Tibial nerve (tissue), 4 donors: Measurements from ENCODE around the gene PEX14. TPM values are rescaled to one million over a fixed set of nuclear protein-coding genes. Genes with fewer than 3 reads are reported as not detected.

ENCODE experiments used
- DNase-seq, 2 donors: peaks; one replicate each; pipeline ENCODE4 v3.0.0-alpha.2; 2019; ENCODE audit warnings: low spot score in 2 of 2
- H3K27ac ChIP-seq, 4 donors: fragments of 200-600 bp; sonication (generic) in 3 of 4; one replicate each; pipeline ENCODE4 v1.5.1; 2017 to 2019; ENCODE audit warnings: mild to moderate bottlenecking in 1 of 4
- H3K27me3 ChIP-seq, 2 donors: fragments of 200-600 bp; sonication (generic) in 1 of 2; one replicate each; pipeline versions ENCODE4 v1.5.1 to v1.6.0; 2017 to 2019
- H3K36me3 ChIP-seq, 3 donors: fragments of 200-600 bp; sonication (generic); one replicate each; pipeline ENCODE4 v1.5.1; 2018 to 2019
- H3K4me1 ChIP-seq, 4 donors: fragments of 200-600 bp; sonication (generic) in 3 of 4; one replicate each; pipeline ENCODE4 v1.5.1; 2017 to 2019
- H3K4me3 ChIP-seq, 4 donors: fragments of 200-600 bp; sonication (generic) in 3 of 4; one replicate each; pipeline ENCODE4 v1.5.1; 2017 to 2019; ENCODE audit warnings: mild to moderate bottlenecking in 1 of 4, moderate library complexity in 1 of 4
- H3K9me3 ChIP-seq, 4 donors: fragments of 200-600 bp; sonication (generic) in 3 of 4; one replicate each; pipeline ENCODE4 v1.5.1; 2017 to 2019
- CTCF ChIP-seq, 5 experiments: fragments of 200-600 bp in 3 of 5; fragments of 450-650 bp in 2 of 5; sonication (generic) in 3 of 5; IDR thresholded peaks; one replicate each; pipeline ENCODE4 v1.5.1; 2016 to 2019; ENCODE audit warnings: antibody characterized with exemption in 5 of 5, mild to moderate bottlenecking in 3 of 5, moderate library complexity in 2 of 5
- EP300 ChIP-seq, 2 donors: sonication (generic); formaldehyde crosslinking; IDR thresholded peaks; one replicate each; pipeline ENCODE4 v1.6.1; 2017; ENCODE audit warnings: antibody characterized with exemption in 2 of 2, mild to moderate bottlenecking in 1 of 2
- POLR2A ChIP-seq, 2 donors: fragments of 450-650 bp; IDR thresholded peaks; one replicate each; pipeline ENCODE4 v1.6.1; 2017; ENCODE audit warnings: antibody characterized with exemption in 2 of 2, mild to moderate bottlenecking in 2 of 2, moderate library complexity in 2 of 2
- WGBS, 2 donors: methylation state at CpG; one replicate each; pipeline ENCODE4 v1.1.5; 2018; 5-methylcytosine and 5-hydroxymethylcytosine counted together
- total RNA-seq, 4 donors: library from RNA; depleted of rRNA; stranded (reverse); fragments of >200 nt; gene quantifications; one replicate each; pipeline ENCODE4 v1.1.0, GENCODE V29; 2016

Gene PEX14
- total RNA-seq, 4 donors from 2014 or later = 14.4 to 21.8 (median 18.2) TPM

DNA sequence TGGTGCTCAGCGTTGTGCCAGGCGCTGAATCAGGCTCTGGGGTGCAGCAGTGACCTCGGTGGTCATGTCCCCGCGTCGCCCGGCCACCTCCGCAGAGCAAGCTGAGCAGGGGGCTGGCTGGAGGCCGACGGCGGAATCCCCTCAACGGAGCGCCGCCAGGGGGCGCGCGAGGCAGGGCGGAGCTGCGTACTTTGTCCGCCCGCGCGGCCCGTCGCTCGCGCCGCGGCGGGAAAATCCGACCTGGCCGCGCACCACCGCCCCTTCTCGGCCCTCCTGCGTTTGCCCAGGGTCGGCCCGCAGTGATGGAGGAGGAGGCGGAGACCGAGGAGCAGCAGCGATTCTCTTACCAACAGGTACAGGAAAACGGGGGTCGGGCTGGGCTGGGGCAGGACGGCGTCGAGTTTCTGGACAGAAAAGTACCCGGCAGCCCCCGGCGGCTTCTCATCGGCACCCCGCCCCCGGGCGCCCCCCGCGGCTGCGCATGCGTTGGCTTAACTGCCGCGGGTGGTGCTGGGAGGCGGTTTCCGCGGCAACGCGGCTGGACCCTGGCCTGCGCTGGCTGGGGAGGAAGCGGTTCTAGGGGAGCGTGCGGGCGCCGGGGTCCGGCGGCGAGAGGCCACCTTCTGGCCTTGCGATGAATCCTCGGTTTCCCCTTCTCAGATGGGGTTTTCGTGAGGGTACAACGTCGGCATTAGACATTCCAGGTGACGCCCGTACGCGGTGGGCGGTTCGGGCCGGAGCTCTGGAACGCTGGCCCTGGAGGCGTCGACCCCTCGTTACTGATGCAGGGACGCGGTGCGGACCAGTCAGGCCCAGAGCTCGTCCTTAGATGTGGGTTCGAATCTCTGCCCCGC lies 44.3 kb upstream of the PEX14 start, which contains the start of gene CENPS:
Gene CENPS (plus strand): TSS at position 218 of the 854 bp plus-strand sequence. CDS start 85 bp downstream, at position 303.
- H3K36me3 ChIP-seq = peaks cover 0 to 6% (median 0%) of the 10 kb centered on the region in 3 donors
- no peaks in the 10 kb centered on the region for H3K9me3 ChIP-seq
- H3K27me3 ChIP-seq = no peaks in the 10 kb centered on the region
- DNase-seq = peak; percentile 74 to 76
- peak within 1 kb of the TSS; percentile 71 to 94 (median 80) for H3K4me3 ChIP-seq
- TF ChIP-seq EP300 (IDR thresholded peaks at IDR 0.05) (peak in 1 of 2 donors; percentile 77), CTCF (IDR thresholded peaks at IDR 0.05) (peak; percentile 97 to 100 (median 98)), POLR2A (IDR thresholded peaks at IDR 0.05) (peak in 1 of 2 donors; percentile 20)
- peak within 1 kb of the TSS in 3 of 4 donors; percentile 64 to 84 (median 82) for H3K27ac ChIP-seq
- peaks cover 0 to 31% (median 5%) of the 10 kb centered on the region in 4 donors for H3K4me1 ChIP-seq
- 0 to 1% methylated on average over 25 to 40 of the region's 95 CpGs for WGBS, 2 donors

GRCh38 chr1:10431070-10431730 lies 43.5 kb upstream of the PEX14 start:
- Histone ChIP-seq H3K27ac (peak overlapping the region in 3 of 4 donors; percentile 64 to 84 (median 82)), H3K4me1 (peaks cover 0 to 31% (median 5%) of the 10 kb centered on the region in 4 donors), H3K4me3 (peak overlapping the region; percentile 71 to 94 (median 80)), H3K27me3 (no peaks in the 10 kb centered on the region), H3K9me3 (no peaks in the 10 kb centered on the region), H3K36me3 (peaks cover 0 to 6% (median 0%) of the 10 kb centered on the region in 3 donors)
- no peak for TF ChIP-seq EP300 (IDR thresholded peaks at IDR 0.05)
- TF ChIP-seq CTCF (IDR thresholded peaks at IDR 0.05) = no peak
- no peak for TF ChIP-seq POLR2A (IDR thresholded peaks at IDR 0.05)
- WGBS, 2 donors = 25 to 27% methylated on average over 30 of the region's 30 CpGs
- DNase-seq = no peak

DNA sequence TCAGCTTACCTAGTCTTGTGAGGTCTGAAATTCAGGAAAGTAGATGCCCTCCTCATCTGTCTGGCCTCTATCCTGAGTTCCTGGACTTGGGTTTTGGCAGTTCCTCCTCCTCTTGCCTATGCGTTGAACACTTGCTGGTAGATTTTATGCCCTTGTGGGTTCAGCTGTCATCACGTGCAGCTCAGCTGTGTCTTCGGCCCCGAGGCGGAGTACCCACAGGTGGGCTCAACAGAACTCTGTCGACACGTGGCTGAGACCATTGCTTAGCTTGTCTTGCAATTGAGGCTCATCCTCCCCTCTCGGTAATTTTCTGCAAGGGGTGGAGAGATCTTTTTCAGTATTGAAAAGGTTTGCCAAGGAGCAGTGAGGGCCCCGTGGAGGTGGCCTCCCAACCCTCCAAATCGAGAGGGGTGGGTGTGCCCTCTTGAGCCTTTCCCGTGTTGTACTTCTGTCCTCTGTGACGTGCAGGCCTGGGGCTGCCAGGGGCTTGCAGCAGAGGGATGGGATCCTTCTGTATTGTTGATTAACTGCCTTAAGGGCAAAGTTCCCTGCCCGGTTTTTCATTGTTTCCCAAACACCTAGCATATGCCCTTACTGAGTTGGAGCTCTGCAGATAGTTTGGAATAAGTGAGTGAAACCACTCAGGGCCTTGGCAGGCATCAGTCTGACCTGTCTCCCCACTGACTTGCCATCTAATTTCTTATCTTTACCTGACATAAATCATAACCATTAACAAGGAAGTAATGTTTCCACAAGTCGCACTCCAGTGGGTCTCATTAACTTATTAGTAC lies 41.6 kb upstream of the PEX14 start:
- TF ChIP-seq POLR2A (IDR thresholded peaks at IDR 0.05) = no peak
- TF ChIP-seq CTCF (IDR thresholded peaks at IDR 0.05) = no peak
- no peak for TF ChIP-seq EP300 (IDR thresholded peaks at IDR 0.05)

DNA sequence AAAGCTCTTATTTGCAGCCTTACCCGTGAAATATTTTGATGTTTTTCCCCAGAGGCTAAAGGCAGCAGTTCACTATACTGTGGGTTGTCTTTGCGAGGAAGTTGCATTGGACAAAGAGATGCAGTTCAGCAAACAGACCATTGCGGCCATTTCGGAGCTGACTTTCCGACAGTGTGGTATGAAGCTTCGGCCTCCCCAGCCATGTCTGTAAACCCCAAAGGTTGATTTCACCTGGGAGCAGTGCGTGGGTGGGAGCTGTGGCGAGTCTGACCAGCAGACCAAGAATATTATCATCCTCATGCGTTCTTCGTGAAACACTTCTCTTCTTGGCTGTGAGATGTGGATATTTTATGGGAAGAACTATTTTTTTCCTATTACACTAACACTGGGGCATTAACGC lies 41.0 kb upstream of the PEX14 start:
- Histone ChIP-seq H3K4me3 (no peak overlapping the region), H3K27ac (no peak overlapping the region), H3K27me3 (no peaks in the 10 kb centered on the region), H3K9me3 (no peaks in the 10 kb centered on the region), H3K4me1 (peaks cover 0 to 24% (median 5%) of the 10 kb centered on the region in 4 donors), H3K36me3 (peaks cover 0 to 6% (median 0%) of the 10 kb centered on the region in 3 donors)
- no peak for TF ChIP-seq POLR2A (IDR thresholded peaks at IDR 0.05)
- 70 to 72% methylated on average over 11 of the region's 11 CpGs for WGBS, 2 donors
- no peak for DNase-seq

More for the DNA sequence above, 41.6 kb upstream of the PEX14 start:
- peaks cover 0 to 26% (median 5%) of the 10 kb centered on the region in 4 donors for H3K4me1 ChIP-seq
- 66 to 72% methylated on average over 14 of the region's 14 CpGs for WGBS, 2 donors
- H3K9me3 ChIP-seq = no peaks in the 10 kb centered on the region
- H3K36me3 ChIP-seq = peaks cover 0 to 6% (median 0%) of the 10 kb centered on the region in 3 donors
- no peak overlapping the region for H3K4me3 ChIP-seq
- H3K27ac ChIP-seq = no peak overlapping the region
- no peak for DNase-seq
- H3K27me3 ChIP-seq = no peaks in the 10 kb centered on the region

DNA sequence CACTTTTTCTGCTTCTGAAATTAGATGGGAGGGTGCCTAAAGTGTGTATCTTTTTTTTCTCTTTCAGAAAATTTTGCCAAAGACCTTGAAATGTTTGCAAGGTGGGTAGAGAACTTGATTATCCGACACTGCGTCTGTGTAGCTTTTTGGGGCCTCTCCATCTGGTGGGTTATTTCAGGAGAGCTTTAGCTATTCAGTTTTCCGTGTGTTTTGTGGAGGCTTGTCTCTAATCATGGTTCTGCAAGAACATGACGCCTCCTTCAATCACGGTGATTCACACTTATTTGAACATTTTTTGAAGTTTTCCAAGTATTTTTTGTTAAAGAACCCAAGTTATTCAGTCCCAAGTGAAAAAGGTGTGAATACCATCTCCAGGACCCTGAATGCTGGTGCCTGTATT lies 40.2 kb upstream of the PEX14 start:
- TF ChIP-seq CTCF (IDR thresholded peaks at IDR 0.05) = no peak
- TF ChIP-seq POLR2A (IDR thresholded peaks at IDR 0.05) = no peak
- no peak for TF ChIP-seq EP300 (IDR thresholded peaks at IDR 0.05)
- Histone ChIP-seq H3K27me3 (no peaks in the 10 kb centered on the region), H3K36me3 (peaks cover 0 to 10% (median 0%) of the 10 kb centered on the region in 3 donors), H3K4me3 (no peak overlapping the region), H3K27ac (no peak overlapping the region), H3K9me3 (no peaks in the 10 kb centered on the region), H3K4me1 (peaks cover 0 to 21% (median 5%) of the 10 kb centered on the region in 4 donors)
- WGBS, 2 donors = 87 to 90% methylated on average over 5 of the region's 5 CpGs
- no peak for DNase-seq
